NT2/D1 (cell line): ENCODE data around the gene ATP5PO.

ENCODE experiments used
- SUZ12 ChIP-seq: IDR thresholded peaks from 2 replicates; pipeline ENCODE4 v1.6.1; 2011; ENCODE audit not compliant: insufficient read length, insufficient read depth; ENCODE audit errors: extremely low read depth
- YY1 ChIP-seq: IDR thresholded peaks from 2 replicates; pipeline ENCODE4 v1.6.1; 2011; ENCODE audit not compliant: insufficient read length, insufficient read depth

GRCh38 chr21:33855190-33855589 lies 60.4 kb downstream of the ATP5PO start:
- no peak for TF ChIP-seq YY1
- TF ChIP-seq SUZ12 = no peak
